ENCODE results near the gene CYP8B1.
"Not testable (repeated sequence)": the region's sequence is repeated elsewhere in the genome, so short reads cannot be mapped to it uniquely, and the experiment has no call there.

The CYP8B1 gene

GRCh38 chr3:42886294-42886822, 10.7 kb upstream of the CYP8B1 start:
- DNase-seq (no peak), ATAC-seq (no peak)

GRCh38 chr3:42884324-42884723, 8.6 kb upstream of the CYP8B1 start:
- ATAC-seq: no peak
- no peak for DNase-seq

GRCh38 chr3:42883251-42883930, 7.7 kb upstream of the CYP8B1 start:
- not testable (repeated sequence) for DNase-seq, ATAC-seq

GRCh38 chr3:42880601-42881451, 5.1 kb upstream of the CYP8B1 start:
- DNase-seq (peak; percentile 89), ATAC-seq (peak; percentile 100)

GRCh38 chr3:42880183-42880582, 4.5 kb upstream of the CYP8B1 start:
- ATAC-seq: no peak

GRCh38 chr3:42877881-42878280, 2.2 kb upstream of the CYP8B1 start:
- no peak for DNase-seq

More at GRCh38 chr3:42880183-42880582, 4.5 kb upstream of the CYP8B1 start:
- no peak for DNase-seq

GRCh38 chr3:42876940-42877720, 1.5 kb upstream of the CYP8B1 start:
- DNase-seq: no peak
- ATAC-seq: no peak

More at GRCh38 chr3:42877881-42878280, 2.2 kb upstream of the CYP8B1 start:
- no peak for ATAC-seq

GRCh38 chr3:42876401-42876800, 722 bp upstream of the CYP8B1 start:
- ATAC-seq: no peak

GRCh38 chr3:42874749-42875148, 930 bp downstream of the CYP8B1 start:
- DNase-seq: no peak
- peak; percentile 17 for ATAC-seq

More at GRCh38 chr3:42876401-42876800, 722 bp upstream of the CYP8B1 start:
- no peak for DNase-seq

GRCh38 chr3:42873221-42873982, 2.3 kb downstream of the CYP8B1 start:
- DNase-seq (no peak), ATAC-seq (no peak)

GRCh38 chr3:42872718-42873117, 3.0 kb downstream of the CYP8B1 start:
- DNase-seq: no peak
- no peak for ATAC-seq

- no peak for ATAC-seq
- no peak for DNase-seq
Measured at GRCh38 chr3:42871592-42872196, 4.0 kb downstream of the CYP8B1 start.

GRCh38 chr3:42868841-42869240, 6.8 kb downstream of the CYP8B1 start:
- DNase-seq: no peak
- no peak for ATAC-seq

GRCh38 chr3:42867138-42867537, 8.5 kb downstream of the CYP8B1 start:
- ATAC-seq: no peak
- DNase-seq: no peak

GRCh38 chr3:42865256-42865655, 10.4 kb downstream of the CYP8B1 start:
- no peak for ATAC-seq
- DNase-seq: no peak

GRCh38 chr3:42864321-42864950, 11.2 kb downstream of the CYP8B1 start:
- ATAC-seq: no peak
- no peak for DNase-seq

GRCh38 chr3:42856544-42856943, 19.1 kb downstream of the CYP8B1 start:
- DNase-seq (no peak), ATAC-seq (no peak)

- DNase-seq (no peak), ATAC-seq (no peak)
Measured at GRCh38 chr3:42855547-42856380, 19.9 kb downstream of the CYP8B1 start.

GRCh38 chr3:42855219-42855546, 20.5 kb downstream of the CYP8B1 start:
- ATAC-seq (no peak), DNase-seq (no peak)

Data from stimulated activated naive CD8-positive, alpha-beta T cell treated with anti-CD3 and anti-CD28 coated beads, Interleukin-15, Interleukin-2, amounts not matched to agents 100 U/mL and 50 U/mL, for 24 hours (primary cell).